GM12878 (cell line): Measurements from ENCODE around the gene COL23A1. TPM values are rescaled to one million over a fixed set of nuclear protein-coding genes. Genes with fewer than 3 reads are reported as not detected.

ENCODE experiments used
- ATAC-seq: fragments of 200-7000 bp; cut with Tn5 transposase; 3 replicates; pipeline ENCODE4 v1.9.1; 2020; ENCODE audit warnings: mild to moderate bottlenecking, moderate library complexity
- BruUV-seq: library from RNA; stranded (reverse); fragments of 400-500 nt; replicated peaks from 2 replicates; lab custom pipeline; 2021; lab: Mats Ljungman, UMichigan
- CTCF ChIA-PET: fragments of 300-600 bp; sonication (Branson Sonifier 250); formaldehyde crosslinking; extraction: SDS; loops from one replicate; lab custom pipeline; 2021; ENCODE audit warnings: inconsistent platforms; lab: Yijun Ruan, JAX
- POLR2A ChIA-PET: fragments of 350-600 bp; formaldehyde crosslinking; extraction: SDS; loops from one replicate; lab custom pipeline; 2021; ENCODE audit warnings: inconsistent platforms; lab: Charles Lee
- RAD21 ChIA-PET: fragments of 300-600 bp; sonication (Branson Sonifier 250); formaldehyde crosslinking; loops from one replicate; lab custom pipeline; 2023; ENCODE audit warnings: antibody characterized with exemption; ENCODE audit not compliant: unreplicated experiment; lab: Charles Lee
- SMC1A ChIA-PET: fragments of 300-600 bp; sonication (Branson Sonifier 250); formaldehyde crosslinking; loops from one replicate; lab custom pipeline; 2023; ENCODE audit not compliant: unreplicated experiment, uncharacterized antibody; lab: Charles Lee
- DNase-seq: peaks from one replicate; pipeline ENCODE4 v3.0.0-alpha.2; 2011; ENCODE audit warnings: low read depth, low spot score
- FAIRE-seq: peaks from 3 replicates; lab custom pipeline; 2011; peaks lifted over from hg19 to GRCh38; lab: Jason Lieb, UNC
- H2AFZ ChIP-seq: 2 replicates; pipeline ENCODE4 v1.6.0; 2011; ENCODE audit warnings: low read depth, low read length, control low read depth; ENCODE audit not compliant: control insufficient read depth
- H3K27ac ChIP-seq: 2 replicates; pipeline ENCODE4 v1.5.1; 2011; ENCODE audit warnings: control low read depth; ENCODE audit not compliant: control insufficient read depth, insufficient read depth
- H3K27me3 ChIP-seq, 2 experiments: replicated peaks in 1 of 2; 2 replicates each; pipeline versions ENCODE4 v1.6.0 to v1.6.1; 2011; ENCODE audit warnings: low read length in 1 of 2; ENCODE audit not compliant: control insufficient read depth in 2 of 2, insufficient read depth in 2 of 2
- H3K36me3 ChIP-seq, 2 experiments: 2 replicates each; pipeline ENCODE4 v1.5.1; 2011; ENCODE audit warnings: low read length in 1 of 2; ENCODE audit not compliant: control insufficient read depth in 2 of 2, insufficient read depth in 2 of 2
- H3K4me1 ChIP-seq: 2 replicates; pipeline ENCODE4 v1.6.1; 2011; ENCODE audit warnings: mild to moderate bottlenecking, low read length, moderate library complexity, mixed read lengths; ENCODE audit not compliant: control insufficient read depth, insufficient read depth
- H3K4me2 ChIP-seq: 2 replicates; pipeline ENCODE4 v1.6.0; 2011; ENCODE audit warnings: control low read depth; ENCODE audit not compliant: control insufficient read depth, insufficient read depth
- H3K4me3 ChIP-seq: fragments of 200-600 bp; sonication (generic); 2 replicates; pipeline ENCODE4 v1.5.1; 2016
- H3K79me2 ChIP-seq: 2 replicates; pipeline ENCODE4 v1.6.0; 2011; ENCODE audit warnings: low read length; ENCODE audit not compliant: control insufficient read depth, insufficient read depth
- H3K9ac ChIP-seq: 2 replicates; pipeline ENCODE4 v1.8.0; 2011; ENCODE audit warnings: low read length, control low read depth, mixed read lengths; ENCODE audit not compliant: control insufficient read depth, insufficient read depth
- H3K9me3 ChIP-seq: replicated peaks from 3 replicates; pipeline ENCODE4 v1.5.1; 2011; ENCODE audit warnings: mild to moderate bottlenecking, low read length; ENCODE audit not compliant: control insufficient read depth, insufficient read depth
- H4K20me1 ChIP-seq: 2 replicates; pipeline ENCODE4 v1.6.0; 2011; ENCODE audit not compliant: control insufficient read depth, insufficient read depth
- ATF7 ChIP-seq: fragments of 450-650 bp; IDR thresholded peaks from 2 replicates; pipeline ENCODE4 v1.6.1; 2016; ENCODE audit warnings: low read depth, mild to moderate bottlenecking
- CBX5 ChIP-seq: sonication (generic); IDR thresholded peaks from 2 replicates; pipeline ENCODE4 v1.6.1; 2016; ENCODE audit warnings: low read depth, moderate library complexity, mild to moderate bottlenecking, inconsistent platforms
- GATAD2B ChIP-seq: fragments of 450-650 bp; conservative IDR thresholded peaks from 2 replicates; pipeline ENCODE4 v1.6.1; 2017; ENCODE audit warnings: low read depth, mild to moderate bottlenecking, moderate library complexity
- KDM1A ChIP-seq: fragments of 200-600 bp; sonication (generic); IDR thresholded peaks from 2 replicates; pipeline ENCODE4 v1.6.1; 2016; ENCODE audit warnings: borderline replicate concordance
- NR2C1 ChIP-seq: fragments of 450-650 bp; IDR thresholded peaks from 2 replicates; pipeline ENCODE4 v1.6.1; 2017; ENCODE audit warnings: antibody characterized with exemption, mild to moderate bottlenecking, moderate library complexity
- NR2F1 ChIP-seq: fragments of 450-650 bp; conservative IDR thresholded peaks from 2 replicates; pipeline ENCODE4 v1.6.1; 2017; ENCODE audit warnings: mild to moderate bottlenecking
- RAD51 ChIP-seq: fragments of 450-650 bp; IDR thresholded peaks from 2 replicates; pipeline ENCODE4 v1.6.1; 2016; ENCODE audit warnings: moderate library complexity, mild to moderate bottlenecking, inconsistent platforms
- TARDBP ChIP-seq: IDR thresholded peaks from 2 replicates; pipeline ENCODE4 v1.6.1; 2016; ENCODE audit warnings: borderline replicate concordance
- ZBTB11 ChIP-seq: fragments of 450-650 bp; formaldehyde crosslinking; IDR thresholded peaks from 2 replicates; pipeline ENCODE4 v1.5.0; 2022; ENCODE audit warnings: mild to moderate bottlenecking, missing genetic modification characterization
- ZBTB4 ChIP-seq: fragments of 450-650 bp; formaldehyde crosslinking; IDR thresholded peaks from 2 replicates; pipeline ENCODE4 v1.4.0; 2022; ENCODE audit warnings: mild to moderate bottlenecking, moderate library complexity
- ZNF217 ChIP-seq: fragments of 450-650 bp; IDR thresholded peaks from 2 replicates; pipeline ENCODE4 v1.6.1; 2017; ENCODE audit warnings: antibody characterized with exemption, mild to moderate bottlenecking
- ZNF622 ChIP-seq: fragments of 450-650 bp; IDR thresholded peaks from 2 replicates; pipeline ENCODE4 v1.6.1; 2017; ENCODE audit warnings: mild to moderate bottlenecking, inconsistent platforms
- WGBS: methylation state at CpG from one replicate; pipeline ENCODE4 v1.1.6; 2016; ENCODE audit warnings: low lambda C conversion rate; ENCODE audit not compliant: insufficient replicate concordance, insufficient coverage; ENCODE audit errors: missing lambda C conversion rate; 5-methylcytosine and 5-hydroxymethylcytosine counted together
- in situ Hi-C: fragments of 300-500 bp; cut with MboI; formaldehyde crosslinking; loops from 9 replicates; pipeline ENCODE4 v1.14.3; 2018; ENCODE audit warnings: mixed read lengths
- intact Hi-C: fragments of 100-400 bp; cut with micrococcal nuclease; formaldehyde crosslinking; loops from one replicate; pipeline ENCODE4 v1.14.2; 2022; ENCODE audit not compliant: unreplicated experiment
- polyA plus RNA-seq, 11 experiments: library from polyadenylated mRNA; depleted of rRNA in 4 of 11; unstranded in 6 of 11; stranded (reverse) in 5 of 11; fragments of >200 nt; fragmentation: Nextera tagmentation in 4 of 11; fragmentation: Illumina TruSeq in 1 of 11; extraction: Ambion mirVana in 4 of 11; extraction: Trizol in 1 of 11; gene quantifications; 1 replicate in 1 of 11; 2 replicates in 10 of 11; pipeline versions ENCODE4 v1.2.1 to v1.2.3, GENCODE V29; 2011 to 2016; ENCODE audit warnings: inconsistent platforms in 2 of 11, missing spikeins in 2 of 11, low read depth in 1 of 11
- total RNA-seq, 4 experiments: library from RNA; depleted of rRNA in 3 of 4; stranded (reverse); fragments of >200 nt in 3 of 4; fragmentation: Illumina TruSeq in 1 of 4; extraction: Trizol in 1 of 4; gene quantifications; 2 replicates each; pipeline versions ENCODE4 v1.2.1 to v1.2.3, GENCODE V29; 2013 to 2021

The COL23A1 gene
- total and polyA plus RNA-seq, 10 of the 15 experiments (the other 5 are each of a cell fraction or from before 2014, with no cell fraction given) = 0.03 to 0.83 (median 0.09) TPM; not detected in 5

- in situ Hi-C loops = no loop called here
- no peak for DNase-seq
Measured at GRCh38 chr5:178504340-178504960, 85.7 kb downstream of the COL23A1 start.

More at GRCh38 chr5:178504340-178504960, 85.7 kb downstream of the COL23A1 start:
- H3K36me3 ChIP-seq = no peaks in the 10 kb centered on the region
- no peak for FAIRE-seq
- intact Hi-C loops = no loop called here
- no peaks in the 10 kb centered on the region for H3K27me3 ChIP-seq
- H3K79me2 ChIP-seq = no peaks in the 10 kb centered on the region
- POLR2A ChIA-PET = interaction anchor here (0.6 kb wide), 1 partner anchor 35 kb away, joined by 4 read pairs; no protein-coding TSS in a partner anchor
- TF ChIP-seq ZBTB11 (CRISPR knock-in tag) (no peak), NR2C1 (no peak), CBX5 (no peak), KDM1A (no peak), ZNF217 (no peak), GATAD2B (no peak), RAD51 (no peak), ZNF622 (no peak), NR2F1 (no peak), ATF7 (no peak), TARDBP (no peak), ZBTB4 (no peak)
- TF ChIP-seq, all 136 proteins: peak for 0
- 45% methylated on average over 8 of the region's 11 CpGs for WGBS
- no peaks in the 10 kb centered on the region for H3K4me1 ChIP-seq
- no peak overlapping the region for H3K27ac ChIP-seq
- H3K4me3 ChIP-seq = no peak overlapping the region
- no peaks in the 10 kb centered on the region; the same call in 2 of the 3 replicates for H3K9me3 ChIP-seq
- ChIA-PET RAD21 (no interaction called here), CTCF (no interaction called here), SMC1A (no interaction called here)
- H4K20me1 ChIP-seq = no peaks in the 10 kb centered on the region
- no peak overlapping the region for H3K4me2 ChIP-seq
- no peak for ATAC-seq
- BruUV-seq = no TSS peak
- H2AFZ ChIP-seq = no peak overlapping the region
- H3K9ac ChIP-seq = no peak overlapping the region
